GM12864 (cell line): ENCODE data around the gene ADGRD1.

ENCODE experiments used
- DNase-seq: peaks from one replicate; pipeline ENCODE4 v3.0.0-alpha.2; 2011; ENCODE audit warnings: low read depth
- H3K4me3 ChIP-seq: 2 replicates; pipeline ENCODE4 v1.5.1; 2011; ENCODE audit warnings: mild to moderate bottlenecking, low read depth, low read length, control low read depth
- CTCF ChIP-seq: IDR thresholded peaks from 2 replicates; pipeline ENCODE4 v1.5.1; 2011; ENCODE audit warnings: low read depth, mild to moderate bottlenecking, moderate library complexity, low read length, control low read depth, inconsistent platforms; ENCODE audit errors: missing control alignments

Gene ADGRD1

GRCh38 chr12:131137836-131138637, 184.3 kb downstream of the ADGRD1 start:
- TF ChIP-seq CTCF = no peak
- no peak for DNase-seq
- no peak overlapping the region for H3K4me3 ChIP-seq

- DNase-seq = no peak
- no peak for TF ChIP-seq CTCF
- H3K4me3 ChIP-seq = no peak overlapping the region
Observed at GRCh38 chr12:131138638-131139362, 185.1 kb downstream of the ADGRD1 start.

- no peak overlapping the region for H3K4me3 ChIP-seq
- DNase-seq = no peak
- TF ChIP-seq CTCF = no peak
Observed at GRCh38 chr12:131139363-131140068, 185.8 kb downstream of the ADGRD1 start.

- DNase-seq = no peak
- no peak overlapping the region for H3K4me3 ChIP-seq
- no peak for TF ChIP-seq CTCF
Observed at GRCh38 chr12:131140069-131140435, 186.3 kb downstream of the ADGRD1 start.

- H3K4me3 ChIP-seq = no peak overlapping the region
- DNase-seq = no peak
- no peak for TF ChIP-seq CTCF
Observed at GRCh38 chr12:131140697-131141096, 187.0 kb downstream of the ADGRD1 start.

- H3K4me3 ChIP-seq = no peak overlapping the region
- no peak for TF ChIP-seq CTCF
- no peak for DNase-seq
Observed at GRCh38 chr12:131141514-131141913, 187.8 kb downstream of the ADGRD1 start.
